GM18508 (cell line): ENCODE results near the gene SPPL2B.

Experiments used
- ATAC-seq: cut with Tn5 transposase; IDR thresholded peaks from one replicate; pipeline ENCODE4 v1.9.1; 2021; ENCODE audit warnings: moderate number of reproducible peaks; ENCODE audit not compliant: insufficient read depth, unreplicated experiment

The SPPL2B gene

DNA sequence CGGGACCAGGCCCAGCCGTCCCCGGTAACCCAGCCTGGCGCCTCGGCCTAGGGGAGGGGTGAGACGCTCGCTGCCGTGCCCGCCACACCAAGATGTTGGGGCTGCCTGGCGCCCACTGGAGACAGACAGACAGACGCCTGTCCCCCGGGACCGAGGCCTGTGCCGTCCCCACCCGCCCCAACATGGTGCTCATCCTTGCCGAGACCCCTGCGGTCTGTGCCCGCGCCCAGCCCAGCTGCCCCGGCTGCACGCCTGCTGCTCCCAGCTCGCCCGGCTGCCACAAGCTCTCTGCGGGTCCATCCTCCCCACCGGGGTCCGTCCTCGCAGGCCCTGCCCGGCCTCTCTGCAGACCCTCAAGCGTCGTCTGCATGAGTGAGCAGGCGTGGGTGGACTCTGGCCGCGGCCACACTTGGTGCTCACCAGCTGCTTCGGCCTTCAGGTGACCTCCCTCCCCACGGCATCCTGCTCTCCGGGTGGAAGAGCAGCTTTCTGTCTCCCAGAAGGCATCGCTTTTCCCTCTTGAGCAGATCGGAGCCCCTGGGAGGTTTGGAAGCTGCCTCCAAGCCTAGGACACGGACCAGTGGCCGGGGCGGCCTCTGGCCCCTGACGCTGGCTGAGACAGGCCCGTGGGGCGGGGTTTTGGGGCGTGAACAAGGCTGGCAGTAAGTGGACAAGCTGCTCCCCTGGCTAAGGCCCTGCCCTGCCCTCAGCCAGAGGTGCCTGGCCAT is 24.8 kb downstream of the SPPL2B start:
- no peak for ATAC-seq

DNA sequence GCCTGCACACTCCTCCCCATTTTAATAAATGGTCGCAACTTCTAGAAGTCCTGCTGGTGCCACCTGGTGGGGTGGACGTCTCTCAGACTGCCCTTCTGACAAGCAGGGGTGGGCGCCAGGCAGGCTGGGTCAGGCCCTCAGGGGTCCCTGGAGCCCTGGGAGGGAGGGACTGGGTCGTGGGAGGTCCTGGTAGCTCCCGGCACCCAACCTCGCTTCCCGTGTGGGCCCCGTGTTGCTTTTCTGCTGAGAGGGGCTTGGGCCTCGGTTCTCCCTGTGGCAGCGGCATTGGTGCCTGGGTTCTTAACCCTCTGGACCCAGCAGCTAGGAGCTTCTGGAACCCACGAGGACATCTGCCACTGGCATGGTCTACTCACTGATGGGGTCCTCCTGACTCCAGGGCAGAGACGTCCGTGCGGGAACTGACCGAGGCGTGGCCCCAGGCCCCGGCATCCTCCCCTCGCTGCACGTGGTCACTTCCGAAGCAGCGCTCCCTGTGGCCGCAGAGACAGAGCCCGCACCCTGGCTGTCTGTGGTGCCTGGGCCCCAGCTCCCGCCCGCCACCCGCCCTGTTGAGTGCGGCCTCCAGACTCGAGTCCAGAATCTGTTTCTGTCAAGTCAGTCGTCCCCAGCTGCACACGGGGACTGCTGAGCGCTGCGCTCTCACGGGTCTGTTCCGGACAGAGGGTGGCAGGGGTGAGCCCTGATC is 25.6 kb downstream of the SPPL2B start:
- no peak for ATAC-seq

DNA sequence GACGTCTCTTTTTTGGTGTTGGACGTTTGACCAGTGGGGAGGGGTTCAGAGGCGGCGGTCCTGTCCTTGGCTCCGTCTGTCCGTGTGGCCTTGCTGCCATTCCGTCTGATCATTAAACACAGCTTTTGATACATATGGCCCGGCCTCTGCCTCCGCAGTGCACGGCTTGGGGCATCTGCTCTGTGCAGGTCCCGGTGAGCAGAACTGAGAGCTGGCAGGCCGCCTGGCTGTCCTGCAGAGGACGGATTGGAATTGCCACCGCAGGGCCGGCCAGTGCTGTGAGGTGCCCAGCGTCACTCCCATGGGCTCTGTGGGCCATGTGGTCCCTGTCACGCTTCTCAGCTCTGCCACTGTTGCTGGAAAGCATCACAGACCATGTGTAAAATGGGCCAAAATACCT is 26.2 kb downstream of the SPPL2B start:
- no peak for ATAC-seq

DNA sequence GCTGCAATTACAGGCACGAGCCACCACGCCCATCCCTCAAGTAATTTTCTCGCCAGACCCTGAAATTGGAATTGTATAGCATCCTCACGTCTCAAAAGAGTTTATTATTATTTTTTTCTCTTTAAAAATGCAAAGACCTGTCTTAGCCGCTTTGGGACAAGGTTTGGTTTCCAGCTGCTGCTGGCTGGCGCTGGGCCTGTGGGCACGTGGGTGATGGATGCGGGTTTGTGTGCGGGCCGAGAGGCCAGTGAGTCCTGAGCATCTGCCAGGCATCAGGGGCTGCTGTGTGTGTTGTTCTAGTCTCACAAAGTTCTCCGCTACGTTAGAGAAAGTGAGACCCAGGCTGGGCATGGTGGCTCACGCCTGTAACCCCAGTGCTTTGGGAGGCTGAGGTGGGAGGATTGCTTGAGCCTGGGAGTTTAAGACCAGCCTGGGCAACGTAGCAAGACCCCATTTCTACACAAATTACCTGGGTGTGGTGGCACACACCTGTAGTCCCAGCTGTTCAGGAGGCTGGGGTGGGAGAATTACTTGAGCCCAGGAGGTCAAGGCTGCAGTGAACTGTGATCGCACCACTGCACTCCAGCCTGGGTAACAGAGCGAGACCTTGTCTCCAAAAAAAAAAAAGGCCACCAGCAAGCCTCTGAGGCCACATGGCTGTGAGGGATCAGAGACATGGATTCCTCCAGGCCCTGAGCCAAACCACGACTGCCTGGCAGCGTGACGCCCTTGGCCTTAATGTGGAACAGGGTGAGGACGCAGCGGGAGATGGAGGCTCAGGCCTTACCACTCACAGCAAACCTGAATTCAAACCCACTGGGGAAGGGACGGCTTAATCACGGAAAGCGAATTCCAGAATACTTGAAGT is 26.9 kb downstream of the SPPL2B start:
- ATAC-seq = no peak

DNA sequence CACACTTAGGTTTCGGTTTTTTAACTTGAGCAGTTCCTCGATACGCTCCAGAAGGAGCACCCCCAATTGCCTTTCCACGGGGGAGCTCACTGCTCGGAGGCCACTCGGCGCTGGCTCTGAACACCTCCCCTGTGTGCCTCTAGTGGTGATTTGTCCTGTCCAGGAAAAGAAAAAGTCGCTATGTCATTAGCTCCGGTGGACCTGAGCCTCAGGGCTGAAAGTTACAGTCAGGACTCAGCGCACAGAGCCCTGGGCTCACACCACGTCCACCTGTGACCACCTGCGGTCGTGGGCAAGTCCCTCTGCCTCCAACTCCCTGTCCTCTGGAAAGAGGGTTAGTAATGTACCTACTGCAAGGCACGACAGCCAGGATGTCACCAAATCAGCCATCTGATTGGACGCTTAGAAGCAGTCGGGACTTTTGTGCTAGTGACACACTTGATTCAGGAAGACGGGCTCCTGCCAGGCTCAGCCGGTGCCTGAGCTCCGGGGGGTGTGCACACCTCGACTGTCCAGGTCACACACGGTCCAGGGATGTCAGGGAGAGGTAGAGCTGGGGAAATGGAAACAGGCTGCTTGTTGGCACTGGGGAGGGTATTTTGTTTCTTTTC is 27.7 kb downstream of the SPPL2B start:
- ATAC-seq = no peak

DNA sequence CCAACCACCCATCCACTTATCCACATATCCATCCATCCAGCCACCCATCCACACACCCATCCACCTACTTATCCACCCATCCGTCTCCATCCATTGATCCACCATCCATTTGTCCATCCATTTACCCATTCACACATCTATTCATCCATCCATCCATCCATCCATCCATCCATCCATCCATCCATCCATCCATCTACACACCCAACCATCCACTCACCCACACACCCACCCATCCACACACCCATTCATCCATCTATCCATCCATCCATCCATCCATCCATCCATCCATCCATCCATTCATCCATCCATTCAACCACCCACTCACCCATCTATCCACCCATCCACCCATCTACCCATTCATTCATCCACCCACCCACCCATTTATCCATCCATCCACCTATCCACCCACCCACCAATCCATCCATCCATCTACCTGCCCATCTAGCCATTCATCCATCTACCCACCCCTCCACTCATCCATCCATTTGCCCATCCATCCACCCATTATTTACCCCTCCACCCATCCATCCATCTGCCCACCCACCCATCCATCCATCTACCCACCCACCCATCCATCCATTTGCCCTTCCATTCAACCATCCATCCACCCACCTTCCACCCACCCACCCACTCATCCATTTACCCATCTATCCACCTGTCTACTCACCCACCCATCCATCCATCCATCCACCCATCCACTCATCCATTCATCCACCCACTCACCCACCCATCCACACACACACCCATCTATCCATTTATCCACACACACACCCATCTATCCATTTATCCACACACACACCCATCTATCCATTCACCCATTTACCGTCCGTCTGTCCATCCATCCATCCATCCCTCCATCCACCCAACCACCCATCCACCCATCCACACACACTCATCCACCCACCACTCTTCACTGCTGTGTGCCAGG is 29.1 kb downstream of the SPPL2B start:
- ATAC-seq = no peak

DNA sequence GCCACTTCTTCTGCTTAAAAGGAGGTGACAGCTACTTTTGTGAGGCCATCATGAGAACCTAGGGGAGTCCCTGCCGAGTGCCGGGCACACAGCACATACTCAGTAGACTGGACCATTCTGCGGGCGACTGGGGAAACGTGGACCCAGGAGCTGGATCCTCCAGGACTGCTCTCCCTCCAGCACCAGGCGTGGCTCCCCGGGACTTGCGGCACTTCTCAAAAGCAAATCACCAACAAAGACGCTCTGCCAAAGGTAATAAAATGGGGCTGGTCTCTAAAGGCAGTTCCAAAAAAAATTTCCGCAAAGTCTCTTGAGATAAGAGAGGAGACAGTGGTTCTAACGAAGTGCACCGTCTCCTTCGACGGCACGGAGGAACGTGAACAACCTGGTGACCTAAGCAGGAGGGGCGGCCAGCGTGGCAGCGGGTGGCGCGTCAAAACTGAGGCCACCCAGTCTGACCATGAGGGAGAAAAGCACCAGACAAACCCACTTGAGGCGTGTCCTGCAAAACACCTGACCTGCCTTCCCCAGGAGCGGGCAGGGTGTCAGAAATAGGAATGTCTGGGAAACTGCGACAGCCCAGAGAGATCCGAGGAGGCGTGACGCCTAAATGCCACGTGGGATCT is 30.2 kb downstream of the SPPL2B start:
- ATAC-seq = no peak

DNA sequence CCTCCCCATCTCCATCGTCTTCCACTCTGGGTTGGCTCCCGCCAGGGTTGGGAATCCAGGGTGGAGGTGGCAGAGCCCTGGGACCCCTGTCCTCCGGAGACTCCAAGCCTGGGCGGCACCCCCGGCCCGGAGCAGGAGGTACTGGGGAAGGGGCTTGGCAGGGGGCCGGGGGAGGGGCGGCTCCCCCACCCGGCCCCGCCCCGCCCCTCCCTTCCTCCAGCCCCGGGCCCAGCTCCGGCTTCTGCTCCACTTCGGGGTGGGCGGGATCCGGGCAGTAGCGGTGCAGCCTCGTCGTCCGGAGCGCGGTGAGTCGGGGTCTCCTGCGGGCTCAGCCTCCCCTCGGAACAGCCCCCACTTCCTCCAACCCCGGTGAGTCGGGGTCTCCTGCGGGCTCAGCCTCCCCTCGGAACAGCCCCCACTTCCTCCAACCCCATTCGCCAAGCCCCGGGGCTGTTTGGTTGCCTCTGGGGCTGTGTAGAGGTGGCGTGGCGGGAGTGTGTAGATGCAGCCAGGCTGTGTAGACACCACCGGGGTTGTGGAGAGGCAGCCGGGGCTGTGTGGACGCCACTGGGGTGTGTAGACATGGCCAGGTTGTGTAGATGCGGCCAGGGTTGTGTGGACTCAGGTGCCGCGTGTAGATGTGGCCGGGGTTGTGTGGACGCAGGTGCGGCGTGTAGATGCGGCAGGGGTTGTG is 31.7 kb downstream of the SPPL2B start, which contains the start of gene TMPRSS9:
Gene TMPRSS9 (plus strand): TSS at position 274 of the 694 bp plus-strand sequence. CDS start 29,521 bp downstream, outside the sequence.
- ATAC-seq = no peak

DNA sequence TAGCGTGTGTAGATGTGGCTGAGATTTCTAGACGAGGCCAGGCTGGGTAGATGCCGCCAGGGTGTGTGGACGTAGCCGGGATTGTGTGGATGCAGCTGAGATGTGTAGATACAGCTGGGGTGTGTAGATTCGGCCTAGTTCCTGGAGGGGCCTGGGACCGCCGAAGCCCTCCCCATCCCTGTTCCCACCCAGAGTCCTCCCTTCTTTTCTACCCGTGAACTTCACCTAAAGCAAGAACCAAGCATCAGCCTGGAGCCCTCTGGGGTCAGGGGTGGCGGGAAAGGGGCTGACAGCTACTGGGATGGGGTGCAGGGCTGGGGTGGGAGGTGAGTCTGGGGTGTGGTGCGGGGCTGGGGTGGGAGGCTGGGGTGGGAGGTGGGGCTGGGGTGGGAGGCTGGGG is 32.3 kb downstream of the SPPL2B start:
- no peak for ATAC-seq

DNA sequence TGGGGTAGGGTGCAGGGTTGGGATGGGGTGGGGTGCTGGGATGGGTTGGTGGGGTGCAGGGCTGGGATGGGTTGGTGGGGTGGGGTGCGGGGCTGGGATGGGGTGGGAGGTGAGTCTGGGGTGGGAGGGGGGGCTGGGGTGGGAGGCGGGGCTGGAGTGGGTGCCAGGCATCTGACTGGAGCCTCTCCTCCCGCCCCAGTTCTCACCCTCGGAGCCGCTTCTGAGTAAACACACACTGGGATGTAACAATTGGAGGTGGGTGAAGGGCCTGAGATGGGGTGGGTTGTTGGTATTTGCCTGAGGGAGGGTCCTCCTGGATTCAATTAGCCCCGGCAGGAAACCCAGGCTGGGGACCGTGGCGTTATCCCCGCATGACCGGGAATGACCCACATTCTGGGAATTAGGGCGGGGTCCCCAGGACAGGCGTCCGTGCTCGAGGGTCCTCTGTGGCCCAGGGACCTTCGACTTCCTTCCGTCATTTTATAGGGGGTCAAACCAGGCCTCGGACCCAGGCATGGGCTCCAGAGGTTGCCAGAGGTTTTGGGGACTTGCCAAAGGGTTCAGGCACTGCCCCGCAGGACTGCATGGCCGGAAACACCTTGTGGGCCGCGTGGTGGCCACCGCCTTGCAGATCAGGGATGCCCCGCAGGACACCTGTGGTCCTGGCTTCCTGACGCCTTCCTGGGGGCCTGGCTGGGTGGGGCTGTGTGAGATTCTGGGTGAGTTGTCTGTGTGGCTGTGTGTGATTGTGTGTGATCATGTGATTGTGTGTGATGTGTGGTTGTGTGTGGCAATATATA is 33.0 kb downstream of the SPPL2B start:
- no peak for ATAC-seq

DNA sequence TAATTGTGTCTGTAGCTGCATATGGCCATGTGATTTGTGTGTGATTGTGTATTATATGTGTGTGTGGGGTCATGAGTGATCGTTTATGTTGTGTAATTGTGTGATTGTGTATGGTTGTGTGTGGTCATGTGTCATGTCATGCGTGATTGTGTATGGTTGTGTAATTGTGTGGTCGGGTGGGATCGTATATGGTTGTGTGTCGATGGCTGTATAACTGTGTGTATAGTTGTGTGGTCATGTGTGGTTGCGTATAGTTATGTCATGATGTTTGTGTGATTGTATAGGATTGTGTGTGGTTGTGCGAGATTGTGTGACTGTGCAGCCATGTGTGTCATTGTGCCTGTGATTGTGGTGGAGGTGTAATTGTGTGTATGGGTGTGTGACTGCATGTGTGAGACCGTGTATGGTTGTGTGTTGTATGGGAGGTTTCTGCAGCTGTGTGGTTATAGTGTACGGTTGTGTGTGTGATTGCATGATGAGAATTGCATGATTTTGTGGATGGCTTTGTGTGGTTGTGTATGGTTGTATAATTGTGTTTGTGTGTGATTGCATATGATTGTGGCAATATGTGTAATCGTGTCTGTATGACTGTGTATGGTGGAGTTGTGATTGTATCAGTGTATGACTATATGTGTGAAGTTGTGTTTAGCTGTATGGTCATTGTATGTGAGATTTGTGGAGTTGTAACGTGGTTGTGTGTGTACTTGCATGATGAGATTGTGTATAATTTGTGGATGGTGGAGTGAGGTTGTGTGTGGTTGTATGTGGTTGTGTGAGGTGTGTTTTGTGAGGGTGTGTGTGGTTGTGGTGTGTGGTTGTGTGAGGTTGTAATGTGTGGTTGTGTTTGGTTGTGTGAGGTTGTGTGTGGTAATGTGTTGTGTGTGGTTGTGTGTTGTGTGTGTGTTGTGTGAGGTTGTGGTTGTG is 33.8 kb downstream of the SPPL2B start:
- ATAC-seq = no peak

DNA sequence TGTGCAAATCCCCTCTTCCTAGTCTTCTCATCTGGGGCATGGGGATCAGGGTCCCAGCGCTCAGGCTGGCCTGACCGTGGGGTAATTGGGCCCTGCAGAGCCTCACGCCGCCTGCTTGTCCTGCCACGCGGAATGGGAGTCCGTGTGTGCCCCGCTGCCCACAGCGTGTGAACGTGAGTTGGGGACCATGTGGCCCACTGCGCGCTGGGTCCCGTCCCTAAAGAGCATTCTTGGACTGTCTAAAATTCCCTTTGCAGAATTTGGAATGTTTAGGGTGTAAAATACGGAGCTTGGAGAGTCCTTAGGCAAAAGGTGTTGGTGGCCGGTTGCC is 34.5 kb downstream of the SPPL2B start:
- no peak for ATAC-seq

DNA sequence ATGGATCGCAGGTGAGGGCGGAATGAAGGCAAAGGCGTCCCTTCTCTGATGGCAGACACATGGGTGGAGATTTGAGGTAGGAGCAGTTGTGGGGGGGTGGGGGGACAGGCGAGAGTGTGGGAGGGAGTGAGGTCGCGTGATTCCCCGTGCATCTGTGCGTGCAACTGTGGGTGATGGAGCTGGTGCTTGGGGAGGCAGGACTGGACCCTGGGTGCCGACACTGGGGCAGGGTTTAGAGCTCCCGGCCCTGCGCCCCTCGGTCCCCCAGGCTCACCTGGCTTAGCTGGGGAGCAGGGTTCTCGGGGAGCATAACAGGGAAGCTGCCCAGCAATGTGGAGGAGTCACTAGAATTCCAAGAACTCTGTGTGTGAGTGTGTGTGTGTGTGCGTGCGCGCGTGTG is 34.9 kb downstream of the SPPL2B start:
- ATAC-seq = no peak

DNA sequence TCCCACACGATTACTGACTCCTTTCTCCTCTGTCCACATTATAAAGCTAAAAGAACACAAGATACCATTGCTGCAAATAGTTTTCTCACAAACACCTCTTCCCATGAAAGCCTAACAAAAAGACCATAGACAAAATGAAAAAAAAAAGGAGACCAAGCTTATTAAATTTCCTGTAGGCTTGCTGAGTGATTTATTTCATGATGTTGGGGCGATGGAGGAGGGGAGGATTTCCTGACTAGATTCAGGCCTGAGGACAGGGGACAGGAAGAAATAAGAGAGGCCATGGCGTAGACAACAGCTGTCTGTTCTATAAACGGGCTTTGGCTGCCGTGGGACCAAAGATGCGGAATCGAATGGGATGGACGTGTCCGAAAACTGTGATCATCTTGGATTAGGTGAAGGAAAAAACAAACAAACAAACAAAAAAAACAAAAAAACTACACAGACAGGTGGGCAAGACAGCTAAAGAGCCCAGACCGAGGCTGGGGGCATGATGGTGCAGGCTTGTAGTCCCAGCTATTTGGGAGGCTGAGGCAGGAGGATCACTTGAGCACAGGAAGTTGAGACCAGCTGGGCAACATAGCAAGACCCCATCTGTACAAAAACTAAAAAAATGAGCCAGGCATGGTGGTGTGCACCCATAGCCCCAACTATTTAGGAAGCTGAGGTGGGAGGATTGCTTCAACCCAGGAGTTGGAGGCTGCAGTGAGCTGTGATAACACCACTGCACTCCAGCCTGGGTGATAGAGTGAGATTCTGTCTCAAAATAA is 36.9 kb downstream of the SPPL2B start:
- ATAC-seq = no peak

DNA sequence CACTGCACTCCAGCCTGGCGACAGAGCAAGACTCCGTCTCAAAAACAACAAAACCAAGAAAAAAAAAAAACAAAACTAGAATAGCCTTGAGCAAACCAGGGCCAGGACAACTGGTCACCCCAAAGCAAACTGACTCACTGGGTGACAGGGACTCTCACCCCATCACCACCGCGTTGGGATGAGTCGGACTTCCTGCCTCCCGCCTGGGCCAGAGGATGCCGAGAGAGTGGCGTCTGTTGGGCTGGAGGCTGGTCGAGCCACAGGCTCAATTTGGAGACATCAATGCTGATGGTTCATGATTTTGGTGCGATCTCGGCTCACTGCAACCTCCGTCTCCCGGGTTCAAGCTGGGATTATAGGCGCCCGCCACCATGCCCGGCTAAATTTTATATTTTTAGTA is 43.2 kb downstream of the SPPL2B start:
- no peak for ATAC-seq

DNA sequence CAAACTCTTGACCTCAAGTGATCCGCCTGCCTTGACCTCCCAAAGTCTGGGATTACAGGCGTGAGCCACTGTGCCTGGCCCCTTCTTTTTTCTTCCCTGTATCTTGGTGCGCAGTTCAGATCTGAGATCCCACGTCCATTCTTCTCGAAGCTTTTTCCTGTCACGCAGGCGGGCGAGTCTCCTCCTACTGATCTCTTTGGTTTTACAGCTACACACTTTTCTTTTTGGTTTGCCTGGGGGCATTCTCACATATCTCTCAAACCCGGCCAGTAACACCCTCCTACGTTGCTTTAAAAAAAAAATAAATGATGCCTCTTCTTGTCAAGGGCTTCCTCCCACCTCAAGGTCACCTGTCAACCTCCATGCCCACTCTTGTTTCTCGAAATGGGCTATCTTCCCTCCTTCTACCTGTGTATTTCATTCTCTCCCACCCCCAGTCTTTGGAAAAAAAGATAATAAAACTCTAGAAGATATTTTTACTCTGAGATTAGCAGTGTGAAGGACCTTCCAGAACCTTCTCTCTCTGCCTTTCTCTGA is 43.7 kb downstream of the SPPL2B start:
- no peak for ATAC-seq
